Measurements from ENCODE around the gene CABP1. TPM values are rescaled to one million over a fixed set of nuclear protein-coding genes. Genes with fewer than 3 reads are reported as not detected.
A peak's percentile ranks its signal among the peaks of the same experiment; 100 is the strongest.

The CABP1 gene
- total and polyA plus RNA-seq, 2 of the 13 experiments (the other 11 are each of a cell fraction or from before 2014, with no cell fraction given): not detected

GRCh38 chr12:120692524-120693033 is 52.2 kb downstream of the CABP1 start (continued):
- TF ChIP-seq TFE3 (CRISPR knock-in tag; IDR thresholded peaks at IDR 0.05): peak; percentile 85
- peak; percentile 68; the same call in 1 of the 2 replicates for TF ChIP-seq PHF21A (CRISPR knock-in tag; IDR thresholded peaks at IDR 0.05)
- TF ChIP-seq, protein P1, sequence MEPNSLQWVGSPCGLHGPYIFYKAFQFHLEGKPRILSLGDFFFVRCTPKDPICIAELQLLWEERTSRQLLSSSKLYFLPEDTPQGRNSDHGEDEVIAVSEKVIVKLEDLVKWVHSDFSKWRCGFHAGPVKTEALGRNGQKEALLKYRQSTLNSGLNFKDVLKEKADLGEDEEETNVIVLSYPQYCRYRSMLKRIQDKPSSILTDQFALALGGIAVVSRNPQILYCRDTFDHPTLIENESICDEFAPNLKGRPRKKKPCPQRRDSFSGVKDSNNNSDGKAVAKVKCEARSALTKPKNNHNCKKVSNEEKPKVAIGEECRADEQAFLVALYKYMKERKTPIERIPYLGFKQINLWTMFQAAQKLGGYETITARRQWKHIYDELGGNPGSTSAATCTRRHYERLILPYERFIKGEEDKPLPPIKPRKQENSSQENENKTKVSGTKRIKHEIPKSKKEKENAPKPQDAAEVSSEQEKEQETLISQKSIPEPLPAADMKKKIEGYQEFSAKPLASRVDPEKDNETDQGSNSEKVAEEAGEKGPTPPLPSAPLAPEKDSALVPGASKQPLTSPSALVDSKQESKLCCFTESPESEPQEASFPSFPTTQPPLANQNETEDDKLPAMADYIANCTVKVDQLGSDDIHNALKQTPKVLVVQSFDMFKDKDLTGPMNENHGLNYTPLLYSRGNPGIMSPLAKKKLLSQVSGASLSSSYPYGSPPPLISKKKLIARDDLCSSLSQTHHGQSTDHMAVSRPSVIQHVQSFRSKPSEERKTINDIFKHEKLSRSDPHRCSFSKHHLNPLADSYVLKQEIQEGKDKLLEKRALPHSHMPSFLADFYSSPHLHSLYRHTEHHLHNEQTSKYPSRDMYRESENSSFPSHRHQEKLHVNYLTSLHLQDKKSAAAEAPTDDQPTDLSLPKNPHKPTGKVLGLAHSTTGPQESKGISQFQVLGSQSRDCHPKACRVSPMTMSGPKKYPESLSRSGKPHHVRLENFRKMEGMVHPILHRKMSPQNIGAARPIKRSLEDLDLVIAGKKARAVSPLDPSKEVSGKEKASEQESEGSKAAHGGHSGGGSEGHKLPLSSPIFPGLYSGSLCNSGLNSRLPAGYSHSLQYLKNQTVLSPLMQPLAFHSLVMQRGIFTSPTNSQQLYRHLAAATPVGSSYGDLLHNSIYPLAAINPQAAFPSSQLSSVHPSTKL (CRISPR knock-in tag; IDR thresholded peaks at IDR 0.05): peak; percentile 81
- peak; percentile 78; the same call in 1 of the 2 replicates for TF ChIP-seq ZNF317 (CRISPR knock-in tag; IDR thresholded peaks at IDR 0.05)
- TF ChIP-seq, protein P2, sequence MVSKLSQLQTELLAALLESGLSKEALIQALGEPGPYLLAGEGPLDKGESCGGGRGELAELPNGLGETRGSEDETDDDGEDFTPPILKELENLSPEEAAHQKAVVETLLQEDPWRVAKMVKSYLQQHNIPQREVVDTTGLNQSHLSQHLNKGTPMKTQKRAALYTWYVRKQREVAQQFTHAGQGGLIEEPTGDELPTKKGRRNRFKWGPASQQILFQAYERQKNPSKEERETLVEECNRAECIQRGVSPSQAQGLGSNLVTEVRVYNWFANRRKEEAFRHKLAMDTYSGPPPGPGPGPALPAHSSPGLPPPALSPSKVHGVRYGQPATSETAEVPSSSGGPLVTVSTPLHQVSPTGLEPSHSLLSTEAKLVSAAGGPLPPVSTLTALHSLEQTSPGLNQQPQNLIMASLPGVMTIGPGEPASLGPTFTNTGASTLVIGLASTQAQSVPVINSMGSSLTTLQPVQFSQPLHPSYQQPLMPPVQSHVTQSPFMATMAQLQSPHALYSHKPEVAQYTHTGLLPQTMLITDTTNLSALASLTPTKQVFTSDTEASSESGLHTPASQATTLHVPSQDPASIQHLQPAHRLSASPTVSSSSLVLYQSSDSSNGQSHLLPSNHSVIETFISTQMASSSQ (IDR thresholded peaks at IDR 0.05; ENCODE audit: low read depth): peak; percentile 78
- TF ChIP-seq, protein P2 (CRISPR knock-in tag; IDR thresholded peaks at IDR 0.05; ENCODE audit: borderline replicate concordance): peak; percentile 88; the same call in 1 of the 2 replicates
- TF ChIP-seq ZNF460 (CRISPR knock-in tag; IDR thresholded peaks at IDR 0.05; ENCODE audit: borderline replicate concordance): peak; percentile 80; the same call in 1 of the 2 replicates
- TF ChIP-seq HOXA7 (CRISPR knock-in tag; IDR thresholded peaks at IDR 0.05): no peak
- TF ChIP-seq NR2F1 (CRISPR knock-in tag; IDR thresholded peaks at IDR 0.05): peak; percentile 56 to 71; a peak in 2 of 4 replicates
- 0 out of 2 replicates have a peak, but pooled peaks have one; percentile 31 for TF ChIP-seq HDAC1 (CRISPR knock-in tag; IDR thresholded peaks at IDR 0.05)
- TF ChIP-seq FOXK1 (CRISPR knock-in tag; IDR thresholded peaks at IDR 0.05; ENCODE audit: borderline replicate concordance, low read depth): peak; percentile 45; the same call in 1 of the 2 replicates
- 0 out of 2 replicates have a peak, but pooled peaks have one; percentile 13 for TF ChIP-seq PRDM10 (CRISPR knock-in tag; IDR thresholded peaks at IDR 0.05; ENCODE audit: low read depth)
